Measurements from ENCODE around the gene NTN5. TPM values are rescaled to one million over a fixed set of nuclear protein-coding genes. Genes with fewer than 3 reads are reported as not detected.

NTN5 gene
- total and polyA plus RNA-seq, 10 of the 15 experiments (the other 5 are each of a cell fraction or from before 2014, with no cell fraction given), result 0.07 to 0.22 TPM; not detected in 8

DNA sequence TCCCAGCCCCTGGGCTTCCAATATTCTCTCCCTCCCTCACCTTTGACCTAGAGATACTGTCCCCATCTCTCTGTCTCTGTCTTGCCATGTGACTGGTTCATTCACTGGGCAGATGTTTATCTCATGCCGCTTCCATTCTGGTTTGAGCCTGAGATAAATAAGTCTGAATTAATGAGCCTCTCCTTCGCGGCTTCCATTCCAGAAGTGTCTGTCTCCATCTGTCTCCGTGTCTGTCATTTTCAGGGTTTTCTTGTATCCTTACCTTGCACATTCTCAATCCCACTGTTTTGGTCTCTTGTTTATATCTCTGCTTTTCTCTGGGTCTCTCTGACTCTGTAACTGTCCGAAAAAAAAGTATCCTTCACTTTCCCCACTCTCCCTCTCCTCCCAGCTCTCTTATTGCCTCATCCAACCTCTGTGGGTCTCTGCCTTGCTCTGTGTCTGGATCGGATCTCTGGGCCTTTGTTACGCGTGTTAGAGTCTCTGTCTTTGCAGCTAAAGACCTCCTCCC is 49.2 kb downstream of the NTN5 start (continued):
- TF ChIP-seq CUX1 (IDR thresholded peaks at IDR 0.05; ENCODE audit: insufficient replicate concordance, low read depth, low read length) (no peak), IRF4 (IDR thresholded peaks at IDR 0.05; ENCODE audit: low read depth, low read length) (no peak), BACH1 (IDR thresholded peaks at IDR 0.05; ENCODE audit: borderline replicate concordance) (no peak), SIX5 (IDR thresholded peaks at IDR 0.05; ENCODE audit: low read depth, low read length, severe bottlenecking) (no peak), MXI1 (IDR thresholded peaks at IDR 0.05; ENCODE audit: low read depth, low read length) (no peak), LARP7 (IDR thresholded peaks at IDR 0.05) (no peak; the same call in 1 of the 2 replicates)

Measured in GM12878 (cell line).